GM21786 (cell line): ENCODE measurements around the gene ATP6V0A4.
"Not testable (repeated sequence)": the region's sequence is repeated elsewhere in the genome, so short reads cannot be mapped to it uniquely, and the experiment has no call there.

Experiments
- ATAC-seq: cut with Tn5 transposase; IDR thresholded peaks from one replicate; pipeline ENCODE4 v1.9.1; 2021; ENCODE audit not compliant: unreplicated experiment

The ATP6V0A4 gene

DNA sequence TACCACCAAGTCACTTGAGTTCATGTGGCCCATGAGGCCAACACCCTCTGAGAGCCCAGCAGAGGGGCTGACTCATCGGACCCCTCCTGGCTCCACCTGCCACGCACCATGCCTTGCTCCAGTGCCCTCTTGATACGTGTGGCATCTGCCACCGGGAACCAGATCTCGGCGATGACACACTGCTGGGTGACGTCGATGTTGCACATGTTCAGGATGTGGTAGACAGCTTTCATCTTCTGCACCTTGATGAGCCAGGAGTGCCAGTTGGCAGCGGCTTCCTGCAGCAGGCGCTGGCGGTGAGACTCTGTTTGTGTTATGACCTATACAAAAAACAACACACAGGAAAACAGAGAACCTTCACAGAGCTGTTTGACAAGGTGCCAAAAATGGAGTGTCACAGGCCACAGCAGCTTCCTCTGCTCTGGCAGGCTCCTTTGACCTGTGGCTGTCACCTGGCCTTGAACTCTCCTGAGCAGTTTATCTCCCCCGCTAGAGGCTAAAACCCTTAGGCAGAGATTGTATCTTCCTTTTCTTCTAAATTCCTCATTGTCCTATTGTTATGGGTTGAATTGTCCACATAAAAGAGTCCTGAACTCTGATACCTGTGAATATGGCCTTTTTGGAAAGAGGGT, 45.4 kb downstream of the ATP6V0A4 start:
- ATAC-seq: peak; percentile 94

- ATAC-seq: no peak
Measured at GRCh38 chr7:138750901-138751464, 47.0 kb downstream of the ATP6V0A4 start.

DNA sequence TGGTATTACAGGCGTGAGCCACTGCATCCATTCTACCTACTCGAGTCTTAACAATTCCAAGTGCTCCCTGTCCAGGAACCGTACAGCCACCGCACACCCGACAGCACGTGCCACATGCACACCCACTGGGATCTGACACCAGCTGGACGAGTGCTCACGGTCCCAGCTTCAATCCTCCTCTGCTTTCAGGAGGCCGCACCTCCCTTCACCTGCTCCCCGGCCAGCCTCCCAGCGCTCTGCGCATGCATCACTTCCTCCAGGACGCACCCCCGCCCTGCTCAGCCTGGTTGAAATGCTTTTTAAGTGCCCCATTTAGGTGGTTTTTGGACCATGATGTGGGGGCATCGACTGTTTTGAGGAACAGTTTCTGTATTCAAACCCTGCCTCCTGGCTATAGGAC, 47.5 kb downstream of the ATP6V0A4 start:
- no peak for ATAC-seq

GRCh38 chr7:138749960-138750359, 48.0 kb downstream of the ATP6V0A4 start:
- ATAC-seq: no peak

DNA sequence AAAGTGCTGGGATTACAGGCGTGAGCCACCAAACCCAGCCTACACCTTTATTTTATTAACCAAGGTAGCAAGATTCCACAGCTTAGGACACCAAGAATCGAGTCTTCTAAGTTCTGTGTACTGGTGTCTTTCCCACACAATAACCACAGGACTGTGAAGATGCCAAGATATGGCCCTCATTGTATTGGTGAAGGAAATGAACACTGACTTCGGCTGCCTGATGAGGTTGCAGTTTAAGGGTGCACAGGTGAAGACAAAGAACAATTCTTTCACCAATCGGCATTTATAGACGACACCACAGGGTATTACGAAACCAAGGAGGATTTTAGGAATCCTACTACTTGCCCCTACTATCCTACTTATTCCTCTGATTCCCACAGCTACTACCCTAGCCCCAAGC, 49.3 kb downstream of the ATP6V0A4 start:
- ATAC-seq: no peak

DNA sequence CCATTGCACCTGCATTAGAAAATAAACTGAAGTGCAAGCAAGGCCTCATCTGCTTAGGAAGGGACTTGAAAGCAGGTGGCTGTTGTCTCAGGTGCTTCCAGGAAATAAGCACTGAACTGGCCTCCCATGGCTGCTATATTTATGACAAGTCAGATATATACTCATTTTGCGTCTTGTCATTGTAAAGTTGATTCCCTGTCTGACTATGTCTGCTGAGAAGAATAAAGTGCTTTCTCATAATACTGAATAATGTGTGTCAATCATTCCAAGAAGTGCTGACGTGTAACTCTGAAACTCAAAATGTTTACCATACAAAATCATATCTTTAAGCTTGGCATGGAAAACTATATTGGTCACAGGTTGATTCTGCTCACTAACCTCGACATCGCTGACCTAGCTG, 51.9 kb downstream of the ATP6V0A4 start:
- no peak for ATAC-seq

- no peak for ATAC-seq
Measured at GRCh38 chr7:138745189-138745588, 52.8 kb downstream of the ATP6V0A4 start.

DNA sequence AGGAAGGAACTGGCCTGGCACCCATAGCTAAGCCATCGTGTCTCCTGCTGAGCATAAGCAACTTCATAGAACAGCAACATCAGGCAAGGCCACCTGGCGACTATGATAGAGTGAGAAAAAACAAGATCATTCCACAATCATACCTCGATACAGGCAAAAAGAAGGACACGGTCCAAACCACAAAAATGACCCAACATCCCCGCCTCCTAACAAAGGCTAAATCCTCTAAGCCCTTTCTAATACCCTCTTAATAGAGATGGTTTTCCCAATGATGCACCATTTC, 56.6 kb downstream of the ATP6V0A4 start:
- no peak for ATAC-seq

GRCh38 chr7:138739859-138740258, 58.1 kb downstream of the ATP6V0A4 start:
- ATAC-seq: no peak

GRCh38 chr7:138738551-138739335, 59.3 kb downstream of the ATP6V0A4 start:
- peak; percentile 84 for ATAC-seq

DNA sequence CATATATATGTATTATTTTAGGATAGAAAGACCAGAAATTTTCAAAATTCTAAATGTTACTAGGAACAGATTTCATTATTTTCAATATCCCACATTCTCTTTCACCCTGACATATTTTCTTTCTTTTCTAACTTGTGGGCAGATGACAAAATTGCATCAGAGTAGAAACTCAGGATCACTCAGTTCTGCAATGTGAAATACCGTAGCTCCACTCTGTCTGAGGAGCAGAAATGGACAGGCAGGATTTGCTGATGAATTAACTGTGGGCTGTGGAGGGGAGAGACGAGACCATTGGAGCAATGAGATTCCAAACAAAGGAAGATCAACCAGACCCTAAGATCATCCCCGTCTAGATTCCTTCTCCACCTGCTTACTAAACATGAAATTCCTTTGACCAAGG, 59.9 kb downstream of the ATP6V0A4 start:
- no peak for ATAC-seq

- no peak for ATAC-seq
Measured at GRCh38 chr7:138735399-138735798, 62.6 kb downstream of the ATP6V0A4 start.

GRCh38 chr7:138731733-138732132, 66.3 kb downstream of the ATP6V0A4 start:
- not testable (repeated sequence) for ATAC-seq

DNA sequence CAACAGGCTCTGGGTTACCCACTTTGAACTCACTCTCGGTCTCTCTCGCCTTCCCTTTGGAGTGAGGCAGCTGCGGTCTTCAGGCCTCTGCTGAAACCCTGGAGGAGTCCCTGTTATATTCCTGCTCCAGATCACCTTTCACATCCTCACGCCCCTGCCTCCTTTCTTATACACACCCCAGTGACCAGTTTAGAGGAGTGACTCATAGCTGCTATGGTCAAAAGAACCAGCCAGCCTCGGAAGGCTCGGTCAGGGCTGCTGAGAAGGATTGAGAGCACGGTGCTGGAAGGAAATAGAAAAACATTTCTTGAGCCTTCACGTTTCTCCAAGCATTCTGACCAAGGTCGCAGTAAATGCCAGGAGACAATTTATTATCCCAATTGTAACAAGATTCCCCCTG, 68.6 kb downstream of the ATP6V0A4 start:
- no peak for ATAC-seq

DNA sequence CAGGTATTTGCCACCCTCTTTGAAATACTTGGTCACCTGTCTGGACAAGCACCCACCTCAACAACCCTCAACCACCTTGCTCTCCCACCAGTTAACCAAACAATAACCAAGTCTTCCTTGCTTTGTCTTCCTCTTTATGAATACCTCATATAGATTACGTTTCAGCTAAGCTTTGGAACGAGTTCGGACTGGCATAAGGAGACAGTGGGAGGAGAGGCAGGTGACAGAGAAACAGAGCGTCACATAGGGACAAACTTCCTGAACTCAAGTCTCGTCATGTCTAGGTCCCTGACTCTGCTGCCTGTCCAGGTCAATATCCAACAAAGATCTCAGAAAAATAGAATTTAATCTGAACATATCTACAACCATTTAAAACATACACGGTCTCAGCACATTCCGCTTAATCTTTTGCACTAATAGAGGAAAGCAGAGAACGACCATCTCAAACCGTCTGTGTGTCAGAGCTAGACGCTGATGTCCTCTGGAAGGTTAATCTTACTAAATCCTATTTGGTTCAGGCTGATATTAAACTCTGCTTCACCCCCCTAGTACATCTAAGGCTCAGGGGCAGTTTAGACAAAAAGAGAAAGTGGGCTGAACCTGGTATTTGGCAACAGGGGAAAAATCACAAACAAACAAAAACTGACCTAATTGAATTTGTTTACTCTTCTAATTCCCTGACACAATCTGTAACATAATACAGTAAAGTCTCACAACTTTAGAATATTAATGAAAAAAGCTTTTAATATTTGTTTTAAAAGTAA, 70.5 kb downstream of the ATP6V0A4 start:
- no peak for ATAC-seq

GRCh38 chr7:138726288-138726687, 71.7 kb downstream of the ATP6V0A4 start:
- no peak for ATAC-seq

DNA sequence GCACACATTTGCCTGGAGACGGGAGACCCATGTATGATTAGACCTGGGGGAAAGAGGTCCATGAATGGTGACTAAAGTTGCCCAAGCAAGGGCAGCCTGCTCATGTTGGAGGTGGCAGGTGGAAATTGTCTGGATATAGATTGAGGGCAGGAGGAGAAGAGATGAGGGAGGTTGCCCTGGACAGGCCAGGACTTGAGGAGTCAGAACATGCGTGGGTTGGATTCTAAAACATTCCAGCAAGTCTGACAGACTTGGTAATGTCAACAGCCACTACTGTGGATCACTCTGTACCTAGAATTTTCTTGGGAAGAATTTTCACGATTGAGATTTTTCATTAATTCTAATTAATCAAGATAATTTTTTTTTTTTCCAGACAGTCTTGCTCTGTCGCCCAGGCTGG, 77.7 kb downstream of the ATP6V0A4 start:
- no peak for ATAC-seq

DNA sequence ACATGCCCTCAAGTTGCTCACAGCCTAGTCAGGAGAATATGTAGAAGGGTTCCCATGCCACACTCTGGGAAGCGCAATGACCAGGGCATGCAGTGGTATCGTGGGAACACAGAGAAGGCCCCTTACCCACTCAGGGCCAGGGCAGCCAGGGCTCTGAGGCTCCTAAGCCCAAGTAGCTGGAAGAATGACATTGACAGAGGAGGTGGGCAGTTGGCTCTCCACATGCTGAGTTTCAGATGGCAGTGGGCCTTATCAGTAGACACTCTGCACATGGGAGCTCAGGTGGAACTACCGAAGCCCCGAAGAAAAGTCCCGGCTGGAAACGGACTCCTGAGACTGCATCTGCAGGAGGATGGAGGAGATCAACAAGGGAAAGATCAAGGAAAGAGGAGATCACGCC, 81.1 kb downstream of the ATP6V0A4 start:
- ATAC-seq: no peak

DNA sequence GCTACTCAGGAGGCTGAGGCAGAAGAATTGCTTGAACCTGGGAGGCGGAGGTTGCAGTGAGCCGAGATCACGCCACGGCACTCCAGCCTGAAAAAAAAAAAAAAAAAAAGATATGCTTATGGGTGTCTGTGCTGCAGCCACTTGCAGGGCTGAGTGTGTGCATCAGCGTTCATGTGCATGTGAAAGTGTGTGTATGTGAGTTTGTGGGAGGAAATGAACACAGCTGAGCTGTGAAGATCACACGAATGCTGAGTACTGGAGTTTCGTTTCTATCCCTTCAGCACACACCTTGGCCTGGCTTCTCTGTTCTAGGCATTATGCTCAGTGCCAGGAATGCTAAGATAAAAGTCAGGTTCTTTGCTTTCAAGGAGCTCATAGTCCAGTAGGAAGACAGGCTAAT, 84.8 kb downstream of the ATP6V0A4 start:
- no peak for ATAC-seq

GRCh38 chr7:138712652-138713051, 85.3 kb downstream of the ATP6V0A4 start:
- no peak for ATAC-seq

- no peak for ATAC-seq
Measured at GRCh38 chr7:138710536-138711385, 87.2 kb downstream of the ATP6V0A4 start.
